ENCODE measurements around the gene STAB1.

Gene STAB1

DNA sequence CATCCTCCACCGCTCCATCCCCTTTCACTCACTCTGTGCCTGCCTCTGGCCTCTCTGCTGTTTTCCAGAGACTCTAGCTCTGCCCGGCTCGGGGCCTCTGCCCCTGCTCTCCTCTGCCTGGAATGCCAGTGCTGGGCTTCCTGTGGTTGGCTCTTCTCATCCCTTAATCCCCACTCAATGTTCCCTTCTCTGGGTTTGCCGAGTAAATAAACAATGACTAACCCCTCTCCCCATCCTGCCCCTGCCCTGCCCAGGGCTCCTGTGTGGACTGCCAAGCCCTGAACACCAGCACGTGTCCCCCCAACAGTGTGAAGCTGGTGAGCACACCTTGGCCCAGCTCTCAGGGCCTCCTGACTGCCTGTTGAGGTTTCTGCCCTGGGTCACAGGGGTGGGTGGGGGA is 12.2 kb downstream of the STAB1 start:
- DNase-seq, result no peak

DNA sequence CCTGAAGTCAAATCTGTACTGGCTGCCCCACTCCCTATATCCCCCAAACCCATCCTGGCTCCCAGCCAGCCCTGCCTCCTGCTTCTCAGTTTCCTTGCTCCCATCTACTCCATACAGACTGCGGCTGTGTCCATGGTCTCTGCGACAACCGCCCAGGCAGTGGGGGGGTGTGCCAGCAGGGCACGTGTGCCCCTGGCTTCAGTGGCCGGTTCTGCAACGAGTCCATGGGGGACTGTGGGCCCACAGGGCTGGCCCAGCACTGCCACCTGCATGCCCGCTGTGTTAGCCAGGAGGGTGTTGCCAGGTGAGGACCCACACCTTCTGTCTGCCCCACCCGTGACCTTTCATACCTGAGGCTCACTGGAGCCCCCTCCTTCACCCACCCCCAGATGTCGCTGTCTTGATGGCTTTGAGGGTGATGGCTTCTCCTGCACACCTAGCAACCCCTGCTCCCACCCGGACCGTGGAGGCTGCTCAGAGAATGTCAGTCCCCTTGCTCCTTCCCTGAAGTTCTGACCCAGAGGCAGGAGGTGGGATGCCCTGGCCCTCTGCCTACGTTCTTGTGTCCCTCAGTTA is 14.7 kb downstream of the STAB1 start:
- DNase-seq, result no peak

DNA sequence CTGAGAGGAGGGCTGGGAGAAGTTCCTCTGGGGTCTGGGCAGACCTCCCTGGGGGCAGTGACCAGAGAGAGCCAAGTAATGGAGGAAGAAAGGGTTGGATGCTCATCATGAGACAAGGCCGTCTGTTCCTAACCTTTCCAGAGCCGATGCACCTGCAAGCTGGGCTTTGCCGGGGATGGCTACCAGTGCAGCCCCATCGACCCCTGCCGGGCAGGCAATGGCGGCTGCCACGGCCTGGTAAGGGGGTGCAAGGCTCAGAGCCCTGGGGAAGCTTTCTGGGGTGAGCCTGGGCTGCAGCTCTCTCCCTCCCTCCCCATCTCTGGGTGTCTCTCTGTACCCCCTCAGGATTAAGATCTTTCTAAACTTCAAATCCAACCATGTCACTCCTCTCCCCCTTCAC is 16.4 kb downstream of the STAB1 start:
- DNase-seq, result no peak

DNA sequence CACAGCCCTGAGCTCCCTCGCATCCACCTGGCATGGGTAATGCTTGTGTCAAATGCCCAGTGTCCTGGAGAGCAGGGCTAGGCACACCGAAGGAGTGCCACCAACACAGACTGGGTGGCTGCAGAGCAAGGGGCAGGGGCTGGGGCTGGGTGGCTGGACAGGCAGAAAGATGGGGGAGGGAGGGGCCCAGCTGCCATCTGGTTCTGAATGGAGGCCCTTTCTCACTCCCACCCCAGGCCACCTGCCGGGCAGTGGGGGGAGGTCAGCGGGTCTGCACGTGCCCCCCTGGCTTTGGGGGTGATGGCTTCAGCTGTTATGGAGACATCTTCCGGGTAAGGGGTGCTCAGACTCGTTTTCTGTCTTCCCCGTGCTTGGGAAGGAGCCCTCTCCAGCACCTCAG is 17.0 kb downstream of the STAB1 start:
- no peak for DNase-seq

DNA sequence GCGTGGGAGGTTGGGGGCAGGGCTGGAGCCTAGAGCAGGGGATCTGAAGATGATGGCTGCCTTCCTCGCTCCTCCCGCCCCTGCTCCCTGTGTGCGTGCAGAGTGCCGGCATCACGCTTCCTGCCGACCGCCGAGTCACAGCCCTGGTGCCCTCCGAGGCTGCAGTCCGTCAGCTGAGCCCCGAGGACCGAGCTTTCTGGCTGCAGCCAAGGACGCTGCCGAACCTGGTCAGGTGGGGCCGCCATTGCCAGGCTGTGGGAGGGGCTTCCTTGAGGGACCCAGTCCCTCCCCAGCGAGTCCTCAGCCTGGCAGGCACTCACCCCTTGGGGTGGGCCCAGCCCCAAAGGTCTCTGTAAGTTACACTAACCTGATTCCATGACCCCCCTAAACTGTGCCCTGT is 17.6 kb downstream of the STAB1 start:
- no peak for DNase-seq

DNA sequence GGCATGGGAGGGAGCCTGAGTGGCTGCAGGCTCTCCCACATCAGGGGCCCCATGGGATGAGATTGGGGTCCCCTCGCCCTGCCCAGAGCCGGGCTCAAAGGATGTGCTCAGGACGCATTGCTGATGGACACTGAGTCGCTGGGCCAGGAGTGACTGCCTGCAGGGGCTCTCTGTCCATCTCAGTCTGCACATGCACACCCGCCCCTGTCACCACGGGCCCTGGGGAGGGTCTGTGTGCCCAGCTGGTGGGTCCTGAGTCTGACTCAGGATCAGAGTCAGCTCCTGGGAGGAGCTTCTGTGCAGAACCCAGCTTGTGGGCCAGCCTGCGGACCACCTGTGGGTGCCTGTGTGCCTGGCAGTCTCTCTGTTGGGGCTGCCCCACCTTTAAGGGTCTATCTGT is 18.1 kb downstream of the STAB1 start:
- DNase-seq, result no peak

DNA sequence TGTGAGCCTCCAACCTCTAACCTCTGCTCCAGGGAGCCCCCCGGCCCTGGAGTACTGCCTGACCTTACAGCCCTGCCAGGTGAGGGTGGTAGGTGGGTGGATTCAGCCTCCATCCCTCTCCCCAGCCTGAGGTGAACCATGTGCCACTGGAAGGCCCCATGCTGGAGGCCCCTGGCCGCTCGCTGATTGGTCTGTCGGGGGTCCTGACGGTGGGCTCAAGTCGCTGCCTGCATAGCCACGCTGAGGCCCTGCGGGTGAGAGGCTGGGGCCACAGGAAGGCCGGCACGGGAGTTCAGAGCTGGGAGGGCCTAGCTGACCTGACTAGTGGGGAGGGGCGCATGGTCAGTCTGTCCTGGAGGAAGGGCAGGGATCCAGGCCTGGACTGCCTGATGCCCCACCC is 19.4 kb downstream of the STAB1 start:
- no peak for DNase-seq

DNA sequence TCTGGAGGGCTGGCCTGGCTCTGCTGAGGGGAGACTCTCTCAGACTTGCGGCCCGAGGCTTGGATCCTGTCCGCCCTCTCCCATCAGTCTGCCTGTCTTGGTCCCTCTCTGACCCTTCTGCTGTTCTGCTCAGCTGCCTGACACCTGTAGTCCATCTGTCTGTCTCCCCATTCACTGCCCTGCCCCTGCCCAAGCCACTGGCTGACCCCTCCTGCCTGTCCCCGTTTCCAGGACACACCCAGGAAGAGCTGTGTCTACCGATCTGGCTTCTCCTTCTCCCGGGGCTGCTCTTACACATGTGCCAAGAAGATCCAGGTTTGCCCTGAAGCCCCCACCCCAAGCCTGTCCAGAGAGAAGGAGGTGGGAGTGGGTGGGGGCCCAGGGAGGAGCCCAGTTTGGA is 20.1 kb downstream of the STAB1 start:
- no peak for DNase-seq

DNA sequence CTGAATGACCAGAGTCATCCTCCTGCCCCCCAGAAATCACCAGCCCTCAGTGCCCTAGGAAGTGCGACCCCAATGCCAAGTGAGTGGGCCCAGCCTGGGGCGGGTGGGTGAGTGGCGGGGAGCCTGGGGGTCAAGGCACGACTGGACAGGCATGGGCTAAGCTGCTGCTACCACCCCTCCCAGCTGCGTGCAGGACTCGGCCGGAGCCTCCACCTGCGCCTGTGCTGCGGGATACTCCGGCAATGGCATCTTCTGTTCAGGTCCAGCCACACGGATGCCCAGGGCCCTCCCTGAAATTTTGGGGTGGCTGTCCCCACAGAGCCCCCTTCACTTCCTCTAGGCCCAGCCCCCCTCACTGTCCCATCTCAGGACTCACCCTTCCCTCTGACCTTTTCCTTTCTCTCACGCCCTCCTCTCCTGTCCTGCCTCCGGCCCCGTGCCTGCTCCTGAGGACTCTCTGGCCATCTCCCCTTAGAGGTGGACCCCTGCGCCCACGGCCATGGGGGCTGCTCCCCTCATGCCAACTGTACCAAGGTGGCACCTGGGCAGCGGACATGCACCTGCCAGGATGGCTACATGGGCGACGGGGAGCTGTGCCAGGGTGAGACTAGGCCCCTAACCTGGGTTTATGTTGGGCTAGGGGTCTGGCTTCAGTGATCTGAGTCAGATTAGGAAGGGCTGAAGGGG is 21.5 kb downstream of the STAB1 start:
- no peak for DNase-seq

DNA sequence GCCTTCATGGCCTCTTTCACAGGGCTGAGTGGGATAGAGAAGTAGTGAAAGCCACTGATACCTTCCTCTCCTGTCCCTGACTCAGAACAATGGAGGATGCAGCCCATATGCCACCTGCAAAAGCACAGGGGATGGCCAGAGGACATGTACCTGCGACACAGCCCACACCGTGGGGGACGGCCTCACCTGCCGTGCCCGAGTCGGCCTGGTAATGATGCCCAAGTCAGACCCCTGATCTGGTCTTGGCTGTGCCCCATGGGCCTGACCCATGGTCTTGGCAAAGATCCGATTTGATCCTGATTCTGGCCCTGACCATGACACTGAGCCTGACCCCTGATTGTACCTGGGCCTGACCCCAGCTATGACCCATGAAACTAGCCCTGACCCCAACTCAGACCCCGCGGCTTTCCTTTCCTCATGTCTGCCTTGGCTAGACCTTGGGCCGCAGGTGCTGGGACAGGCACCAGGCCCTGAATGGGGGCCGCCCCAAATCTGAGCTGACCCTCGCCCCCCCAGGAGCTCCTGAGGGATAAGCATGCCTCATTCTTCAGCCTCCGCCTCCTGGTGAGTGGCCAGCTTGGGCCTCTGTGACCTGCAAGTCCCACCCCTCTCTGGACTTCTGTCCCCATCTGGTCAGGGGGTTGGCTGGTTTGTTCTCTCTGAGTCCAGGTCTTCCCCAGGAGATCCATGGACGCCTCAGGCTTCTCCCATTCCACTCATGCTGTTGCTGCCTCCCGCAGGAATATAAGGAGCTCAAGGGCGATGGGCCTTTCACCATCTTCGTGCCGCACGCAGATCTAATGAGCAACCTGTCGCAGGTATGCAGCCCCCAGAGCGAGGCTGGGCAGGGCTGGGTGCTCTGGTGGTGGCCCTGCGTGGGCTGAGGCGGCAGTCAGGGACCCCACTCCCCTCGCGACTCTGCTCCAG is 22.9 kb downstream of the STAB1 start:
- no peak for DNase-seq

DNA sequence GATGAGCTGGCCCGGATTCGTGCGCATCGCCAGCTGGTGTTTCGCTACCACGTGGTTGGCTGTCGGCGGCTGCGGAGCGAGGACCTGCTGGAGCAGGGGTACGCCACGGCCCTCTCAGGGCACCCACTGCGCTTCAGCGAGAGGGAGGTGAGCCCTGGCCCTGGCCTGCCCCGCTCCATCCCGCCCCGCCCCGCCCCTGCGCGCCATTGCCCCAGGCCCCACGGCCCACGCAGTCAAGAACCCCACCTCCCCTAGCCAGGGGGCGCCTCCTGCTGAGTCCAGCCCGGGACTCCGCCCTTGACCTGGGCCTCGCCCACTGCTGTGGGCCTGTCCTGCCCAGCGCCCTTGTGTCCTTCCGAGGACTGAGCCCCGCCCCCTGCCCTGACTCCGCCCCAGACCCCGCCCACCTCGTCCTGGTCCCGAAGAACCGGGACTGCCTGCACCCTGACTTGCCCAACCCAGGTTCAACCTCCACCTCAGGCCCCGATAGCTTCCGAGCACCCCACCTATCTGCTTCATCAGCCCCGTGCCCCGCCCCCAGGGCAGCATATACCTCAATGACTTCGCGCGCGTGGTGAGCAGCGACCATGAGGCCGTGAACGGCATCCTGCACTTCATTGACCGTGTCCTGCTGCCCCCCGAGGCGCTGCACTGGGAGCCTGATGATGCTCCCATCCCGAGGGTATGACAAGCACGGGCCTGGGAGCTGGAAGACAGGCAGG is 23.7 kb downstream of the STAB1 start:
- no peak for DNase-seq

DNA sequence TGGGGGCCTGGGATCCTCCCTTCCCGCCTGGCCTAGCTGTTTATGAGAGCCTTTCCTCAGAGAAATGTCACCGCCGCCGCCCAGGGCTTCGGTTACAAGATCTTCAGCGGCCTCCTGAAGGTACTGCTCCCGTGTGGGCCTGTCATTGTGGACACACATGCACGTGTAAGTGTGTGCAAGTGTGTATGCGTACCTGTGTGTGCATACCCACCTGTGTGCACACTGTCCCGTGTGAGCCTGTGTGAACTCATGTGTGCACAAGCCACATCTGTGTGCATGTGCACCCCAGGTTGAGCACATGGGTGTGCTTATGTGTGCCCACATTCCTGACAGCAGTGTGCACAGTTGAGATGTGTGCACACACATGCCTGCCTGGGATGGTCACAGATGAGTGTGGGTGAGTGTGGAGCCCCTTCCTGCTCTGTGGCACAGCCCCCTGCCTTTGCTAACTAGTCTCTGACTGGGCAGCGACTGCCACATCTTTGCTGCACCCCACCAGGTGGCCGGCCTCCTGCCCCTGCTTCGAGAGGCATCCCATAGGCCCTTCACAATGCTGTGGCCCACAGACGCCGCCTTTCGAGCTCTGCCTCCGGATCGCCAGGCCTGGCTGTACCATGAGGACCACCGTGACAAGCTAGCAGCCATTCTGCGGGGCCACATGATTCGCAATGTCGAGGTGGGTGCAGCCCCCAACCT is 24.5 kb downstream of the STAB1 start:
- DNase-seq, result no peak

DNA sequence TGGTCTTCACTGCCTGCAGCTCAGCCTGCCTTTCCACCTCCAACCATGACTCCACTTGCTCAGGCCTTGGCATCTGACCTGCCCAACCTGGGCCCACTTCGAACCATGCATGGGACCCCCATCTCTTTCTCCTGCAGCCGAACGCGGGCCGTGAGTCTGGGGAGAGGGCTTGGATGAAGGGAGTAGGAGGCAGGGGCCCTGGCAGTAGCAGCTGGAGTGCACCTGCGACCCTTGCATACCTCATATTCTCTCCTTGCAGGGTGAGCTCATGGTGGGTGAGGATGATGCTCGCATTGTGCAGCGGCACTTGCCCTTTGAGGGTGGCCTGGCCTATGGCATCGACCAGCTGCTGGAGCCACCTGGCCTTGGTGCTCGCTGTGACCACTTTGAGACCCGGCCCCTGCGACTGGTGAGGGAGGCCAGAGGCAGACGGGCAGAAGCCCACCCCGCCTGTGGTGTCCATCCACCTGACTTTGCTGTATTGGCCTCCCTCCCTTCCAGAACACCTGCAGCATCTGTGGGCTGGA is 25.1 kb downstream of the STAB1 start:
- DNase-seq, result no peak

DNA sequence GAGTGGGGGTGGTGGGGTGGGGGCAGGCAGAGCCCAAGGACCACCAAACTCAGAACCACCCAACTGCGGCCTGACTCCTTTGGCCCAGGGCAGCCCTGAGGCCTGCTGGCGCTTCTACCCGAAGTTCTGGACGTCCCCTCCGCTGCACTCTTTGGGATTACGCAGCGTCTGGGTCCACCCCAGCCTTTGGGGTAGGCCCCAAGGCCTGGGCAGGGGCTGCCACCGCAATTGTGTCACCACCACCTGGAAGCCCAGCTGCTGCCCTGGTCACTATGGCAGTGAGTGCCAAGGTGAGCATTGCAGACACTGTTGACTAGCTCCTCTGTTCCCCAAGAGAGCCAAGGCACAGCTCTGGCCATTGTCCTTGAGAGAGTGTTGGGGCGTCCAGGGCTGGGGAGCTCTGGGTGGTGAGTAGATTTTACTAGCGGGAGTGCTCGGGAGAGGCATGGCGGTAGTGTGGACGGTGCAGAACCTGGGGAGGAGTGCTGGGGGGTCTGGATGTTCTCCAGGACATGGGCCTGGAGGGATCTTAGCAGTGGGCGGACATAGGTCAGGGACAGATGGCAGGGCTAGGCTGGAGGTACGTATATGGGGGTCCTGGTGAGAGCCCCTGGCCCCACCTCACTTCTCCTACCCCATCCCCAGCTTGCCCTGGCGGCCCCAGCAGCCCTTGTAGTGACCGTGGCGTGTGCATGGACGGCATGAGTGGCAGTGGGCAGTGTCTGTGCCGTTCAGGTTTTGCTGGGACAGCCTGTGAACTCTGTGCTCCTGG is 25.8 kb downstream of the STAB1 start:
- DNase-seq, result no peak

DNA sequence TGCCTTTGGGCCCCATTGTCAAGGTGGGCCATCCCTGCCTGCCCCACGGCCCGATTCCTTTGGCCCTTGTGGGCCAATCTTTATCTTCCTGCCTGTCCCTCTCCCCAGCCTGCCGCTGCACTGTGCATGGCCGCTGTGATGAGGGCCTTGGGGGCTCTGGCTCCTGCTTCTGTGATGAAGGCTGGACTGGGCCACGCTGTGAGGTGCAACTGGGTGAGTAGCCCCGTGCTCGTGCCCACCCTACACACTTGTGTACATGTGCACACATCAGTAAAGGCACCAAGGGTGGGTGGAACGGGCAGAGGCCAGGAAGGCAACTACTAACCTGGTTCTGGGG is 26.3 kb downstream of the STAB1 start:
- no peak for DNase-seq

DNA sequence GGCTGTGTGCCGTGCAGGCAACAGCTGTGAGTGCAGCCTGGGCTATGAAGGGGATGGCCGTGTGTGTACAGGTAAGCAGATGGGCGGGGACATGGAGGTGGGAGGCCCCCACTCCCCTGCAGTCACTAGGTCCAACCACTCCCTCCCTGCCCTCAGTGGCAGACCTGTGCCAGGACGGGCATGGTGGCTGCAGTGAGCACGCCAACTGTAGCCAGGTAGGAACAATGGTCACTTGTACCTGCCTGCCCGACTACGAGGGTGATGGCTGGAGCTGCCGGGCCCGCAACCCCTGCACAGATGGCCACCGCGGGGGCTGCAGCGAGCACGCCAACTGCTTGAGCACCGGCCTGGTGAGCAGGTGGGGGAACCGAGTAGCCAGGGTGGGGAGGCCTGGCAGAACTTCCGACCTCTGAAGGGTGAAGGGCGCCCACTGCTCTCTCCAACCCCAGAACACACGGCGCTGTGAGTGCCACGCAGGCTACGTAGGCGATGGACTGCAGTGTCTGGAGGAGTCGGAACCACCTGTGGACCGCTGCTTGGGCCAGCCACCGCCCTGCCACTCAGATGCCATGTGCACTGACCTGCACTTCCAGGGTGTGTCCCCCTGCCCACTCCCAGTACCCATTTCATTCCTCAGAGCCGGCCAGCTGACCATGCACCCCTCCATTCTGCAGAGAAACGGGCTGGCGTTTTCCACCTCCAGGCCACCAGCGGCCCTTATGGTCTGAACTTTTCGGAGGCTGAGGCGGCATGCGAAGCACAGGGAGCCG is 26.9 kb downstream of the STAB1 start:
- no peak for DNase-seq

DNA sequence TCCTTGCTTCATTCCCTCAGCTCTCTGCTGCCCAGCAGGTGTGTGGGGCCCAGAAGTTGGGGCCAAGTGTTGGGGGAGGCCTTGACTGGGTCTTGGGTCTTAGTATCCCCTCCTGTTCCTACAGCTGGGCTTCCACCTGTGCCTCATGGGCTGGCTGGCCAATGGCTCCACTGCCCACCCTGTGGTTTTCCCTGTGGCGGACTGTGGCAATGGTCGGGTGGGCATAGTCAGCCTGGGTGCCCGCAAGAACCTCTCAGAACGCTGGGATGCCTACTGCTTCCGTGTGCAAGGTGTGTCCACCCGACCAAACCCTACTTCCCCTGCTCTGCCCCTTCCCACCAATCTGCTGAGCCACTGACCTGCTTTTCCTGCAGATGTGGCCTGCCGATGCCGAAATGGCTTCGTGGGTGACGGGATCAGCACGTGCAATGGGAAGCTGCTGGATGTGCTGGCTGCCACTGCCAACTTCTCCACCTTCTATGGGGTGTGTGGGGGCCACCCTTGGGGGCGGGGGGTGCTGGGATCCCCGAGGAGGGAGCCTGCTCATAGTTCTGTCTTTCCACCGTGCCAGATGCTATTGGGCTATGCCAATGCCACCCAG is 27.6 kb downstream of the STAB1 start:
- DNase-seq, result no peak

DNA sequence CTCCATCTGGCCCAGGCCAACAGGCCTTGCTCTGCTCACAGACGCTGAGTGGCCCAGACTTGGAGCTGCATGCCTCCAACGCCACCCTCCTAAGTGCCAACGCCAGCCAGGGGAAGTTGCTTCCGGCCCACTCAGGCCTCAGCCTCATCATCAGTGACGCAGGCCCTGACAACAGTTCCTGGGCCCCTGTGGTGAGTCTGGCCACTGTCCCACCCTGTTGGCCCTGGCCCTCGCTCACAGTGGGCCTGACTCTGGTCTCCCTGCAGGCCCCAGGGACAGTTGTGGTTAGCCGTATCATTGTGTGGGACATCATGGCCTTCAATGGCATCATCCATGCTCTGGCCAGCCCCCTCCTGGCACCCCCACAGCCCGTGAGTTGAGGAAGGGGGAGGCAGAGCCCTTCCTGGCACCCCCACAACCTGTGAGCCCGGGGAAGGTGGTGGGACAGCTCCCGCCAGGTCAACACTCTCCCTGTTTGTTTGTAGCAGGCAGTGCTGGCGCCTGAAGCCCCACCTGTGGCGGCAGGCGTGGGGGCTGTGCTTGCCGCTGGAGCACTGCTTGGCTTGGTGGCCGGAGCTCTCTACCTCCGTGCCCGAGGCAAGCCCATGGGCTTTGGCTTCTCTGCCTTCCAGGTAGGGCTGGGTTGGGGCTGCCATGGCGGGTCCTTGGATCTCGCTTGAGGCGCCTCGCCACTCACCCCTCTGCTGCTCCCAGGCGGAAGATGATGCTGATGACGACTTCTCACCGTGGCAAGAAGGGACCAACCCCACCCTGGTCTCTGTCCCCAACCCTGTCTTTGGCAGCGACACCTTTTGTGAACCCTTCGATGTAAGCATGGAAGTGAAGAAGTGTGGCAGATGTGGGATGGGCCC is 28.5 kb downstream of the STAB1 start:
- DNase-seq, result no peak

DNA sequence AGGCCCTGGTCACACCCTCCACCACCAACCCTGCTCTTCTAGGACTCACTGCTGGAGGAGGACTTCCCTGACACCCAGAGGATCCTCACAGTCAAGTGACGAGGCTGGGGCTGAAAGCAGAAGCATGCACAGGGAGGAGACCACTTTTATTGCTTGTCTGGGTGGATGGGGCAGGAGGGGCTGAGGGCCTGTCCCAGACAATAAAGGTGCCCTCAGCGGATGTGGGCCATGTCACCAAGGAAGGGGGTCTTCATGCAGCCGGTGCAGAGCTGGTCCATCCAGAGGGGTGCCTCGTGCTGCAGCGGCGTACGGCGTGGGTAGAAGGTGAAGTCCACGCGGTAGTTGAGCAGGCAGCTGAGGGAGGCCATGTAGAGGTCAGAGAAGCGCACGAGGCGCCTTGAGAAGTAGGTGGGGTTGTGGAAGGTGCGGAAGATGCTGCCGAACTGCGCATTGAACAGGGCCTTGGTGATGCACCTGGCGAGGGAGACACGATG is 29.2 kb downstream of the STAB1 start:
- no peak for DNase-seq

Measured in activated CD4-positive, alpha-beta T cell treated with anti-CD3 and anti-CD28 coated beads, Interleukin-2, amount 50 U/mL, for 1 hour (primary cell).